ENCODE results near the gene ITGB8.

DNA sequence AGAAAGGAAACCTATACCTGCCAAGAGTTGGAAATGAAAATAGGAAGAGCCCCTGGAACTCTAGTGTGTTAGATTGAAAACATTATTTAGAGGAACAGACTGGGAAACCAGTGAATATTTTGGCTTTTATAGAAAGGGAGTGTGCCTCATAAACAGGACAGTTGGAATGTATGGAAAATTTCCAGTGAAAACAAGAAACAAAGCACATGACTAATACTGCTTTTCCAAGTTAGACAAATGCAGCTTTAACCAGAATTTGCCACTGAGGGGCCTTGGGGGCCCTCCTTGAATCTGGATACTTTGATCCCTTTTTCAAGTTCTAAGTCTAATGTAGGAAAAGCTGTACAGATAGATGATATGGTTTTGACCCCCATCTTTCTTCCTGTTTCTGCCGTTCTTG is 21.2 kb downstream of the ITGB8 start:
- no peak for TF ChIP-seq GABPA (IDR thresholded peaks at IDR 0.05; ENCODE audit: low read depth)
- TF ChIP-seq, protein P1, sequence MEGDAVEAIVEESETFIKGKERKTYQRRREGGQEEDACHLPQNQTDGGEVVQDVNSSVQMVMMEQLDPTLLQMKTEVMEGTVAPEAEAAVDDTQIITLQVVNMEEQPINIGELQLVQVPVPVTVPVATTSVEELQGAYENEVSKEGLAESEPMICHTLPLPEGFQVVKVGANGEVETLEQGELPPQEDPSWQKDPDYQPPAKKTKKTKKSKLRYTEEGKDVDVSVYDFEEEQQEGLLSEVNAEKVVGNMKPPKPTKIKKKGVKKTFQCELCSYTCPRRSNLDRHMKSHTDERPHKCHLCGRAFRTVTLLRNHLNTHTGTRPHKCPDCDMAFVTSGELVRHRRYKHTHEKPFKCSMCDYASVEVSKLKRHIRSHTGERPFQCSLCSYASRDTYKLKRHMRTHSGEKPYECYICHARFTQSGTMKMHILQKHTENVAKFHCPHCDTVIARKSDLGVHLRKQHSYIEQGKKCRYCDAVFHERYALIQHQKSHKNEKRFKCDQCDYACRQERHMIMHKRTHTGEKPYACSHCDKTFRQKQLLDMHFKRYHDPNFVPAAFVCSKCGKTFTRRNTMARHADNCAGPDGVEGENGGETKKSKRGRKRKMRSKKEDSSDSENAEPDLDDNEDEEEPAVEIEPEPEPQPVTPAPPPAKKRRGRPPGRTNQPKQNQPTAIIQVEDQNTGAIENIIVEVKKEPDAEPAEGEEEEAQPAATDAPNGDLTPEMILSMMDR (IDR thresholded peaks at IDR 0.05; ENCODE audit: insufficient read depth, low read length) = no peak
